HEK293 (cell line): ENCODE measurements around the gene STEAP1B.

Experiments used
- CTCF ChIA-PET: fragments of 350-600 bp; formaldehyde crosslinking; extraction: SDS; loops from one replicate; lab custom pipeline; 2021; ENCODE audit warnings: antibody characterized with exemption; lab: Yijun Ruan, JAX
- POLR2A ChIA-PET: fragments of 300-600 bp; formaldehyde crosslinking; extraction: SDS; loops from one replicate; lab custom pipeline; 2020; ENCODE audit warnings: antibody characterized with exemption, inconsistent platforms; lab: Yijun Ruan, JAX
- H3K27ac ChIP-seq: fragments of 200-500 bp; sonication (Bioruptor generic); 2 replicates; pipeline ENCODE4 v1.5.1; 2014; ENCODE audit warnings: low read depth, low read length, control low read depth, inconsistent platforms; ENCODE audit errors: extremely low read depth
- H3K36me3 ChIP-seq, 2 experiments: fragments of 200-500 bp in 1 of 2; sonication (Bioruptor generic) in 1 of 2; 1 replicate in 1 of 2; 2 replicates in 1 of 2; pipeline ENCODE4 v1.5.1; 2014 to 2017; ENCODE audit warnings: inconsistent platforms in 2 of 2, low read length in 2 of 2; ENCODE audit not compliant: control insufficient read depth in 2 of 2, insufficient read depth in 1 of 2
- H3K4me1 ChIP-seq: fragments of 200-500 bp; sonication (Bioruptor generic); 2 replicates; pipeline ENCODE4 v1.5.1; 2014; ENCODE audit warnings: mild to moderate bottlenecking, low read length, inconsistent platforms; ENCODE audit not compliant: control insufficient read depth, insufficient read depth
- H3K4me3 ChIP-seq: 2 replicates; pipeline ENCODE4 v1.5.1; 2011; ENCODE audit warnings: low read depth, mild to moderate bottlenecking, control low read depth, low read length, moderate library complexity
- H3K9me3 ChIP-seq: fragments of 200-500 bp; sonication (Bioruptor generic); 2 replicates; pipeline ENCODE4 v1.5.1; 2014; ENCODE audit warnings: low read depth, low read length, inconsistent platforms; ENCODE audit not compliant: control insufficient read depth, insufficient read depth
- HOXD13 ChIP-seq: sonication (generic); formaldehyde crosslinking; IDR thresholded peaks from 2 replicates; pipeline ENCODE4 v1.8.0; 2022; ENCODE audit warnings: missing genetic modification reagents, borderline replicate concordance
- MZF1 ChIP-seq: fragments of 450-650 bp; formaldehyde crosslinking; IDR thresholded peaks from 2 replicates; pipeline ENCODE4 v1.5.1; 2017; ENCODE audit warnings: missing biosample characterization, missing genetic modification characterization, borderline replicate concordance
- SCRT2 ChIP-seq: fragments of 450-650 bp; formaldehyde crosslinking; IDR thresholded peaks from 2 replicates; pipeline ENCODE4 v1.5.1; 2016; ENCODE audit warnings: missing biosample characterization, missing genetic modification characterization
- SP3 ChIP-seq: fragments of 450-650 bp; formaldehyde crosslinking; IDR thresholded peaks from 2 replicates; pipeline ENCODE4 v1.5.1; 2016; ENCODE audit warnings: missing biosample characterization, missing genetic modification characterization
- ZBTB48 ChIP-seq: fragments of 450-650 bp; formaldehyde crosslinking; IDR thresholded peaks from 2 replicates; pipeline ENCODE4 v1.5.1; 2016; ENCODE audit warnings: missing biosample characterization, missing genetic modification characterization
- ZNF121 ChIP-seq: fragments of 450-650 bp; formaldehyde crosslinking; IDR thresholded peaks from 2 replicates; pipeline ENCODE4 v1.5.1; 2016; ENCODE audit warnings: missing biosample characterization, missing genetic modification characterization
- ZNF157 ChIP-seq: fragments of 450-650 bp; formaldehyde crosslinking; IDR thresholded peaks from 2 replicates; pipeline ENCODE4 v1.5.1; 2016; ENCODE audit warnings: missing biosample characterization, missing genetic modification characterization
- ZNF202 ChIP-seq: fragments of 450-650 bp; formaldehyde crosslinking; IDR thresholded peaks from 2 replicates; pipeline ENCODE4 v1.5.1; 2016; ENCODE audit warnings: missing biosample characterization, missing genetic modification characterization, borderline replicate concordance
- ZNF214 ChIP-seq: fragments of 450-650 bp; formaldehyde crosslinking; IDR thresholded peaks from 2 replicates; pipeline ENCODE4 v1.5.1; 2017; ENCODE audit warnings: missing biosample characterization, mild to moderate bottlenecking, missing genetic modification characterization, borderline replicate concordance
- ZNF23 ChIP-seq: fragments of 450-650 bp; formaldehyde crosslinking; IDR thresholded peaks from 2 replicates; pipeline ENCODE4 v1.5.1; 2016; ENCODE audit warnings: missing biosample characterization, missing genetic modification characterization, borderline replicate concordance
- ZNF426 ChIP-seq: fragments of 450-650 bp; formaldehyde crosslinking; IDR thresholded peaks from 2 replicates; pipeline ENCODE4 v1.5.1; 2017; ENCODE audit warnings: missing biosample characterization, missing genetic modification characterization, mild to moderate bottlenecking, inconsistent platforms, moderate library complexity
- ZNF621 ChIP-seq: fragments of 450-650 bp; formaldehyde crosslinking; IDR thresholded peaks from 2 replicates; pipeline ENCODE4 v1.5.1; 2017; ENCODE audit warnings: missing biosample characterization, missing genetic modification characterization
- ZNF626 ChIP-seq: fragments of 450-650 bp; sonication (Bioruptor Pico); formaldehyde crosslinking; IDR thresholded peaks from 2 replicates; pipeline ENCODE4 v1.5.1; 2018; ENCODE audit warnings: missing biosample characterization, missing genetic modification characterization, inconsistent platforms
- ZNF629 ChIP-seq: fragments of 450-650 bp; formaldehyde crosslinking; IDR thresholded peaks from 2 replicates; pipeline ENCODE4 v1.5.1; 2017; ENCODE audit warnings: missing biosample characterization, missing genetic modification characterization
- ZNF658 ChIP-seq: fragments of 450-650 bp; formaldehyde crosslinking; IDR thresholded peaks from 2 replicates; pipeline ENCODE4; 2016; ENCODE audit warnings: missing biosample characterization, missing genetic modification characterization
- ZNF830 ChIP-seq: fragments of 450-650 bp; IDR thresholded peaks from 2 replicates; pipeline ENCODE4 v1.5.0; 2018; ENCODE audit warnings: missing biosample characterization, missing genetic modification characterization, low read depth, mild to moderate bottlenecking, moderate library complexity
- TF ChIP-seq, protein P1 (sequence below): sonication (generic); formaldehyde crosslinking; IDR thresholded peaks from 2 replicates; pipeline ENCODE4 v1.8.1; 2022; ENCODE audit warnings: mild to moderate bottlenecking, moderate library complexity, missing genetic modification reagents
- TF ChIP-seq, protein P2 (sequence below): fragments of 450-650 bp; formaldehyde crosslinking; IDR thresholded peaks from 2 replicates; pipeline ENCODE4 v1.5.1; 2016; ENCODE audit warnings: missing biosample characterization, missing genetic modification characterization
- TF ChIP-seq, protein P3 (sequence below): fragments of 450-650 bp; formaldehyde crosslinking; IDR thresholded peaks from 2 replicates; pipeline ENCODE4 v1.5.1; 2017; ENCODE audit warnings: missing biosample characterization, missing genetic modification characterization
- TF ChIP-seq, protein P4 (sequence below): fragments of 450-650 bp; formaldehyde crosslinking; conservative IDR thresholded peaks from 2 replicates; pipeline ENCODE4 v1.5.1; 2016; ENCODE audit warnings: low read depth, missing biosample characterization, missing genetic modification characterization
- TF ChIP-seq, protein P5 (sequence below): fragments of 450-650 bp; formaldehyde crosslinking; conservative IDR thresholded peaks from 2 replicates; pipeline ENCODE4 v1.5.1; 2016; ENCODE audit warnings: low read depth, missing biosample characterization, missing genetic modification characterization

Gene STEAP1B

DNA sequence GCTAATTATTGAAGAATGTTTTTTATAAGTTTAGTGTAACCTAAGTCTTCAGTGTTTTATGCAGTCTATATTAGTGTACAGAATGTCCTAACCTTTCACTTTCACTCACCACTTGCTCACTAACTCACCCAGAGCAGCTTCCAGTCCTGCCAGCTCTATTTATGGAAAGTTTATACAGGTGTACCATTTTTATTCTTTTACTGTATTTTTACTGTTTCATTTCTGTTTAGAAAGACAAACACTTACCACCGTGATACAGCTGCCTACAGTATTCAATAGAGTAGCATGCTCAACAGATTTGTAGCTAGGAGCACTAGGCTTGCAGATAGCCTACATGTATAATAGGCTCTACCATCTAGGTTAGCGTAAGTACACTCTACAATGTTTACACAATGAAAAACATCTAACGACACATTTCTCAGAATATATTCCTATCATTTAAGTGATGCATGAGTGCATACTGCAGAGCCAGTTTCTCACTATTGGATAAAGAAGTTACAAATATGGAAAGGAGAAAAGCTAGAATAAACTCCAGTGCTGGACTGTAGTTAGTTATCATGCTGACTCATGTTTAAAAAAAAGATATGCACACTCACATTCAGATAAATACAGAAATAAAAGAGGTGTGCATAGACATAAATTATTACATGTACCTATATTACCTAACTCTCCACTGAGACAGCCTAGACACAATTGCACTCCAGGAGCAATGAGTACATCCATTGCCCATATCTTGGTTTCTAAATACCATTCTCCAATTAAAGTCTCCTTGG lies 30.4 kb downstream of the STEAP1B start:
- no peaks in the 10 kb centered on the region for H3K4me1 ChIP-seq
- TF ChIP-seq ZNF157 (tag by site-specific recombination) (no peak), ZNF202 (tag by site-specific recombination) (no peak), ZBTB48 (tag by site-specific recombination) (no peak), ZNF629 (tag by site-specific recombination) (no peak)
- TF ChIP-seq, protein P1, sequence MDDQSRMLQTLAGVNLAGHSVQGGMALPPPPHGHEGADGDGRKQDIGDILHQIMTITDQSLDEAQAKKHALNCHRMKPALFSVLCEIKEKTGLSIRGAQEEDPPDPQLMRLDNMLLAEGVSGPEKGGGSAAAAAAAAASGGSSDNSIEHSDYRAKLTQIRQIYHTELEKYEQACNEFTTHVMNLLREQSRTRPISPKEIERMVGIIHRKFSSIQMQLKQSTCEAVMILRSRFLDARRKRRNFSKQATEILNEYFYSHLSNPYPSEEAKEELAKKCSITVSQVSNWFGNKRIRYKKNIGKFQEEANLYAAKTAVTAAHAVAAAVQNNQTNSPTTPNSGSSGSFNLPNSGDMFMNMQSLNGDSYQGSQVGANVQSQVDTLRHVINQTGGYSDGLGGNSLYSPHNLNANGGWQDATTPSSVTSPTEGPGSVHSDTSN (CRISPR knock-in tag): no peak
- TF ChIP-seq, protein P2, sequence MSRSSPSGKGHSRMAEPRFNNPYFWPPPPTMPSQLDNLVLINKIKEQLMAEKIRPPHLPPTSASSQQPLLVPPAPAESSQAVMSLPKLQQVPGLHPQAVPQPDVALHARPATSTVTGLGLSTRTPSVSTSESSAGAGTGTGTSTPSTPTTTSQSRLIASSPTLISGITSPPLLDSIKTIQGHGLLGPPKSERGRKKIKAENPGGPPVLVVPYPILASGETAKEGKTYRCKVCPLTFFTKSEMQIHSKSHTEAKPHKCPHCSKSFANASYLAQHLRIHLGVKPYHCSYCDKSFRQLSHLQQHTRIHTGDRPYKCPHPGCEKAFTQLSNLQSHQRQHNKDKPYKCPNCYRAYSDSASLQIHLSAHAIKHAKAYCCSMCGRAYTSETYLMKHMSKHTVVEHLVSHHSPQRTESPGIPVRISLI (tag by site-specific recombination): no peak
- TF ChIP-seq, protein P3, sequence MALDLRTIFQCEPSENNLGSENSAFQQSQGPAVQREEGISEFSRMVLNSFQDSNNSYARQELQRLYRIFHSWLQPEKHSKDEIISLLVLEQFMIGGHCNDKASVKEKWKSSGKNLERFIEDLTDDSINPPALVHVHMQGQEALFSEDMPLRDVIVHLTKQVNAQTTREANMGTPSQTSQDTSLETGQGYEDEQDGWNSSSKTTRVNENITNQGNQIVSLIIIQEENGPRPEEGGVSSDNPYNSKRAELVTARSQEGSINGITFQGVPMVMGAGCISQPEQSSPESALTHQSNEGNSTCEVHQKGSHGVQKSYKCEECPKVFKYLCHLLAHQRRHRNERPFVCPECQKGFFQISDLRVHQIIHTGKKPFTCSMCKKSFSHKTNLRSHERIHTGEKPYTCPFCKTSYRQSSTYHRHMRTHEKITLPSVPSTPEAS (tag by site-specific recombination): no peak
- no peaks in the 10 kb centered on the region for H3K36me3 ChIP-seq
- no peaks in the 10 kb centered on the region for H3K9me3 ChIP-seq
- H3K4me3 ChIP-seq: no peak overlapping the region
- POLR2A ChIA-PET: no interaction called here
- H3K27ac ChIP-seq: no peak overlapping the region
- CTCF ChIA-PET: interaction anchor here (0.6 to 1.7 kb wide), 5 partner anchors 17 to 360 kb away, joined by 3 to 13 read pairs (median 5); no protein-coding TSS in a partner anchor

DNA sequence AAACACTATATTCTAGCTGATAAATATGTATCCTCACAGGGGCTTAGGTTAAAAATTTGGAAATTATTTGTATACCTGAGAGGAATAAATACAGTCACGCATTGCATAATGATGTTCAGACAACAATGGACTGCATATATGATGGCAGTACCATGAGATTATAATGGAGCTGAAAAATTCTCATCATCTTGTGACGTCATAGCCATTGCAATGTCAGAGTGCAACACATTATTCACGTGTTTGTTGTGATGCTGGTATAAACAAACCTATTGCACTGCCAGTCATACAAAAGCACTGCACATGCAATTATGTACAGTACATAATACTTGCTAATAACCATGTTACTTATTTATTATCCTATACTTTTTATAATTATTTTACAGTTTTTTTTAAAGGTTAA lies 31.4 kb downstream of the STEAP1B start:
- Histone ChIP-seq H3K4me1 (no peaks in the 10 kb centered on the region), H3K36me3 (no peaks in the 10 kb centered on the region), H3K9me3 (no peaks in the 10 kb centered on the region), H3K27ac (no peak overlapping the region), H3K4me3 (no peak overlapping the region)
- POLR2A ChIA-PET: no interaction called here
- CTCF ChIA-PET: interaction anchor here (0.6 to 1.7 kb wide), 4 partner anchors 16 to 359 kb away, joined by 3 to 13 read pairs (median 6); no protein-coding TSS in a partner anchor
- TF ChIP-seq HOXD13 (CRISPR knock-in tag) (no peak), ZNF621 (tag by site-specific recombination) (no peak), ZNF426 (tag by site-specific recombination) (no peak), SP3 (tag by site-specific recombination) (no peak), ZNF626 (tag by site-specific recombination) (no peak), ZNF121 (tag by site-specific recombination) (no peak), SCRT2 (tag by site-specific recombination) (no peak), ZNF658 (tag by site-specific recombination) (no peak), ZNF157 (tag by site-specific recombination) (no peak), ZNF23 (tag by site-specific recombination) (no peak), MZF1 (tag by site-specific recombination) (no peak), ZNF214 (tag by site-specific recombination) (no peak), ZNF830 (tag by site-specific recombination) (no peak)
- TF ChIP-seq, protein P4, sequence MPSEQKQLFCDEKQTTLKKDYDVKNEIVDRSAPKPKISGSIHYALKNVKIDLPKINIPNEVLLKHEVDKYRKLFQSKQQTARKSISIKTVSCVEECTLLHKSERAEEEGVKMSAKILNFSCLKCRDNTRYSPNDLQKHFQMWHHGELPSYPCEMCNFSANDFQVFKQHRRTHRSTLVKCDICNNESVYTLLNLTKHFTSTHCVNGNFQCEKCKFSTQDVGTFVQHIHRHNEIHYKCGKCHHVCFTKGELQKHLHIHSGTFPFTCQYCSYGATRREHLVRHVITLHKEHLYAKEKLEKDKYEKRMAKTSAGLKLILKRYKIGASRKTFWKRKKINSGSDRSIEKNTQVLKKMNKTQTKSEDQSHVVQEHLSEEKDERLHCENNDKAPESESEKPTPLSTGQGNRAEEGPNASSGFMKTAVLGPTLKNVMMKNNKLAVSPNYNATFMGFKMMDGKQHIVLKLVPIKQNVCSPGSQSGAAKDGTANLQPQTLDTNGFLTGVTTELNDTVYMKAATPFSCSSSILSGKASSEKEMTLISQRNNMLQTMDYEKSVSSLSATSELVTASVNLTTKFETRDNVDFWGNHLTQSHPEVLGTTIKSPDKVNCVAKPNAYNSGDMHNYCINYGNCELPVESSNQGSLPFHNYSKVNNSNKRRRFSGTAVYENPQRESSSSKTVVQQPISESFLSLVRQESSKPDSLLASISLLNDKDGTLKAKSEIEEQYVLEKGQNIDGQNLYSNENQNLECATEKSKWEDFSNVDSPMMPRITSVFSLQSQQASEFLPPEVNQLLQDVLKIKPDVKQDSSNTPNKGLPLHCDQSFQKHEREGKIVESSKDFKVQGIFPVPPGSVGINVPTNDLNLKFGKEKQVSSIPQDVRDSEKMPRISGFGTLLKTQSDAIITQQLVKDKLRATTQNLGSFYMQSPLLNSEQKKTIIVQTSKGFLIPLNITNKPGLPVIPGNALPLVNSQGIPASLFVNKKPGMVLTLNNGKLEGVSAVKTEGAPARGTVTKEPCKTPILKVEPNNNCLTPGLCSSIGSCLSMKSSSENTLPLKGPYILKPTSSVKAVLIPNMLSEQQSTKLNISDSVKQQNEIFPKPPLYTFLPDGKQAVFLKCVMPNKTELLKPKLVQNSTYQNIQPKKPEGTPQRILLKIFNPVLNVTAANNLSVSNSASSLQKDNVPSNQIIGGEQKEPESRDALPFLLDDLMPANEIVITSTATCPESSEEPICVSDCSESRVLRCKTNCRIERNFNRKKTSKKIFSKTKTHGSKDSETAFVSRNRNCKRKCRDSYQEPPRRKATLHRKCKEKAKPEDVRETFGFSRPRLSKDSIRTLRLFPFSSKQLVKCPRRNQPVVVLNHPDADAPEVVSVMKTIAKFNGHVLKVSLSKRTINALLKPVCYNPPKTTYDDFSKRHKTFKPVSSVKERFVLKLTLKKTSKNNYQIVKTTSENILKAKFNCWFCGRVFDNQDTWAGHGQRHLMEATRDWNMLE: no peak
- TF ChIP-seq, protein P5, sequence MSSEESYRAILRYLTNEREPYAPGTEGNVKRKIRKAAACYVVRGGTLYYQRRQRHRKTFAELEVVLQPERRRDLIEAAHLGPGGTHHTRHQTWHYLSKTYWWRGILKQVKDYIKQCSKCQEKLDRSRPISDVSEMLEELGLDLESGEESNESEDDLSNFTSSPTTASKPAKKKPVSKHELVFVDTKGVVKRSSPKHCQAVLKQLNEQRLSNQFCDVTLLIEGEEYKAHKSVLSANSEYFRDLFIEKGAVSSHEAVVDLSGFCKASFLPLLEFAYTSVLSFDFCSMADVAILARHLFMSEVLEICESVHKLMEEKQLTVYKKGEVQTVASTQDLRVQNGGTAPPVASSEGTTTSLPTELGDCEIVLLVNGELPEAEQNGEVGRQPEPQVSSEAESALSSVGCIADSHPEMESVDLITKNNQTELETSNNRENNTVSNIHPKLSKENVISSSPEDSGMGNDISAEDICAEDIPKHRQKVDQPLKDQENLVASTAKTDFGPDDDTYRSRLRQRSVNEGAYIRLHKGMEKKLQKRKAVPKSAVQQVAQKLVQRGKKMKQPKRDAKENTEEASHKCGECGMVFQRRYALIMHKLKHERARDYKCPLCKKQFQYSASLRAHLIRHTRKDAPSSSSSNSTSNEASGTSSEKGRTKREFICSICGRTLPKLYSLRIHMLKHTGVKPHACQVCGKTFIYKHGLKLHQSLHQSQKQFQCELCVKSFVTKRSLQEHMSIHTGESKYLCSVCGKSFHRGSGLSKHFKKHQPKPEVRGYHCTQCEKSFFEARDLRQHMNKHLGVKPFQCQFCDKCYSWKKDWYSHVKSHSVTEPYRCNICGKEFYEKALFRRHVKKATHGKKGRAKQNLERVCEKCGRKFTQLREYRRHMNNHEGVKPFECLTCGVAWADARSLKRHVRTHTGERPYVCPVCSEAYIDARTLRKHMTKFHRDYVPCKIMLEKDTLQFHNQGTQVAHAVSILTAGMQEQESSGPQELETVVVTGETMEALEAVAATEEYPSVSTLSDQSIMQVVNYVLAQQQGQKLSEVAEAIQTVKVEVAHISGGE (tag by site-specific recombination): no peak
